HG02970 (cell line): ENCODE results near the gene HECA.
"Not testable (repeated sequence)": the region's sequence is repeated elsewhere in the genome, so short reads cannot be mapped to it uniquely, and the experiment has no call there.

ENCODE experiments used
- ATAC-seq: cut with Tn5 transposase; IDR thresholded peaks from one replicate; pipeline ENCODE4 v1.9.1; 2021; ENCODE audit warnings: mild to moderate bottlenecking, moderate library complexity, moderate number of reproducible peaks; ENCODE audit not compliant: unreplicated experiment, low FRiP score

The HECA gene, protein sequence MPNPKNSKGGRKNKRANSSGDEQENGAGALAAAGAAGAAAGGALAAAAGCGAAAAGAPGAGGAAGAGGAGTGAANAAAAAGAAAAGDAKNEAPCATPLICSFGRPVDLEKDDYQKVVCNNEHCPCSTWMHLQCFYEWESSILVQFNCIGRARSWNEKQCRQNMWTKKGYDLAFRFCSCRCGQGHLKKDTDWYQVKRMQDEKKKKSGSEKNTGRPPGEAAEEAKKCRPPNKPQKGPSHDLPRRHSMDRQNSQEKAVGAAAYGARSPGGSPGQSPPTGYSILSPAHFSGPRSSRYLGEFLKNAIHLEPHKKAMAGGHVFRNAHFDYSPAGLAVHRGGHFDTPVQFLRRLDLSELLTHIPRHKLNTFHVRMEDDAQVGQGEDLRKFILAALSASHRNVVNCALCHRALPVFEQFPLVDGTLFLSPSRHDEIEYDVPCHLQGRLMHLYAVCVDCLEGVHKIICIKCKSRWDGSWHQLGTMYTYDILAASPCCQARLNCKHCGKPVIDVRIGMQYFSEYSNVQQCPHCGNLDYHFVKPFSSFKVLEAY

GRCh38 chr6:139134817-139135577 is at the start of gene HECA:
Gene HECA, plus strand, starts transcription at chr6:139135080. Its CDS starts 317 bp downstream, at chr6:139135397.
- peak; percentile 87 for ATAC-seq

- ATAC-seq: no peak
Observed at GRCh38 chr6:139091826-139092225, 43.1 kb upstream of the HECA start.

GRCh38 chr6:139099984-139100383 is 34.9 kb upstream of the HECA start:
- ATAC-seq: no peak

GRCh38 chr6:139107051-139107450 is 27.8 kb upstream of the HECA start:
- no peak for ATAC-seq

DNA sequence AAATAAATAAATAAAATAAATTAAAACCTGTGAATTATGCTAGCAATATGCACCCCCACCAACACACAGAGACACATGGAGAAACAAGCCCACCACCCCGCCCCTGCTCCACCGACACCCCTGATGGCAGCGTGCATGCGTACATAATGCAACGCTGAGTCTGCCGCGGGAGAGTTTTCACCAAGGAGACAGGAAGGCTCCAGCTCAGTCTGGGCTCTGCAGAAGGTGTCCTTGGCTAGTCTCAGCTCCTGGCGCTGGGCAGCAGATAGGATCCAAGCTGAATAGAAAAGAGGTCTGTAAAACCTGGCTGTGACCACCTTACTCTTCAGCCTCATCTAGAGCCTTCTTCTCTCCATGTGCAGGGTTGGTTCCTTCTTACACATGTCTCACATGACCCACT is 26.5 kb upstream of the HECA start:
- no peak for ATAC-seq

DNA sequence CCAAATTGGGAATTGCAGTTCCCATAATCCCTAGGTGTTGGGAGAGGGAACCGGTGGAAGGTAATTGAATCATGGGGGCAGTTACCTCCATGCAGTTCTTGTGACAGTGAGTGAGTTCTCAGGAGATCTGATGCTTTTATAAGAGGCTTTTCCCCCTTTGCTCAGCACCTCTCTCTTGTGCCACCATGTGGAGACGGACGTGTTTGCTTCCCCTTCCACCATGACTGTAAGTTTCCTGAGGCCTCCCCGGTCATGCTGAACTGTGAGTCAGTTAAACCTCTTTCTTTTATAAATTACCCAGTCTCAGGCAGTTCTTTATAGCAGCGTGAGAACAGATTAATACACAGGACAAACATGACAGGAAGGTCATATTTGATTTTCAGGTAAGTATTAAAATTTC is 25.3 kb upstream of the HECA start:
- ATAC-seq: no peak

DNA sequence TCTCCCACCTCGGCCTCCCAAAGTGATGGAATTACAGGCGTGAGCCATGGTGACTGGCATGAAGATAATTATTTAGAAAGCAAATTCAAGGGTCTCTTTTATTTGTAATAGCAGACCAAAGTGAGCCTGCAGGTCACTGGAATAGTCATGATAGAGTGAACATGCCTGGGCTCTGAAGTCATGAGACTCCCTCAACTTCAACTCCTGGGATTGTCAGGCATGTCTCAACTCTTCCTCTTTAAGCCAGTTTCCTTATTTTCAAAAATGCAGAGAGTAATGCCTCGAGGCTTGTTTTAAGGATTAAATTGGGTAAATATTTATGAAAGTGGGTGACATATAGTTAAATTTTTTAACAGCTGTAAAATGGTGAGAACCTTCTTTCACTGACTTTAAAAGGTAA is 22.7 kb upstream of the HECA start:
- ATAC-seq: no peak

DNA sequence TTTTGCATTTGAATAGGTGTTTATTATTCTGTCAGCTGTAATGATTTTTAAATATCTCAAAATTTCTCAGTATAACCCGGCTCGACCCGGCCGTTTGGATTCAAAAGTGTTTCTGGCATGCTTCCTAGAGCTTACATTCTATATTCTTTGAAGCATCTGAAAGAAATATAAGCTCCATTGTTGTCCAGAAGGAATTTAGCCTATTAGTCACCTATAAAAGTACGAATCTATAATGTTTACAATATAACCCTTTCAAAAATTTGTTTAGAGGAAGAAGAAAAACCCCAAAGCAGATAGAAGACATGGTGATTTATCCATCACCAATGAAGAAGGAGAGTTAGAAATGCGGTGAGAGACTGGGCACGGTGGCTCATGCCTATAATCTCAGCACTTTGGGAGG is 22.3 kb upstream of the HECA start:
- ATAC-seq: no peak

GRCh38 chr6:139114746-139115145 is 20.1 kb upstream of the HECA start:
- ATAC-seq: no peak

DNA sequence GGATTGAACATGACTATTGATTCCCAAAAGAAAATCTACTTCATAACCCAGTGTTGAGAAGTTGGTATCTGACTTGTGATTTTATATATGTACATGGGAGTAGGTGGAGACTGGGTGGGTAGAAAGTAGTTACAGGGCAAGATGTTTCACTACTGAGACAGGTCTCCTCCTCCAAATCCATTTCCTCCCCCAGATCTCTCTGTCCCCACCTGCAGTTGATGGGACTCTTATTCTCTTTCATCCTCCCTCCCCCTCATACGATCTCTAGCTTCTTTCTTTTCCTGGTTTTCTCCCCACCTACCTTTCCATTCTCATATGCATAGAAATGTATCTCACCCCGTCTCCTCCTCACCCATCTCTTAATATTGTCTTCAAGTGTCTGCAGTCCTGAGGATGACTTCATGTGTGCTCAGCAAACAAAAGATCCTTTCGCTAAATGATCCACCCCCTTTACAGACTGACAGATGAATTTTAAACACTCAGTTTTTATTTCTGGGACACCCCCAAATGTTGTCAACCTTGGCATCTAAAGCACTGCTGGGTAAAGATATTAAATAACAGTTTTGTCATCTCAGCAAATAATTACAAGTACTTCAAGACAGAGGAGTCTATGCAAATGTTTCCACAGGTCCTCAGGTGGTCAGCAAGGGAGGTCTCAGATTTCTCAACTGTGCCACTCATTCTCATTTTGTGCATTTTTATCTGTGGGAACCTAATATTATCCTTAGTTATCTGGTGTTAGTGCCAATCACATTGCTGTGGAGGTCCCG is 18.7 kb upstream of the HECA start:
- no peak for ATAC-seq

GRCh38 chr6:139117734-139118133 is 17.1 kb upstream of the HECA start:
- ATAC-seq: no peak

- no peak for ATAC-seq
Observed at GRCh38 chr6:139119552-139119951, 15.3 kb upstream of the HECA start.

DNA sequence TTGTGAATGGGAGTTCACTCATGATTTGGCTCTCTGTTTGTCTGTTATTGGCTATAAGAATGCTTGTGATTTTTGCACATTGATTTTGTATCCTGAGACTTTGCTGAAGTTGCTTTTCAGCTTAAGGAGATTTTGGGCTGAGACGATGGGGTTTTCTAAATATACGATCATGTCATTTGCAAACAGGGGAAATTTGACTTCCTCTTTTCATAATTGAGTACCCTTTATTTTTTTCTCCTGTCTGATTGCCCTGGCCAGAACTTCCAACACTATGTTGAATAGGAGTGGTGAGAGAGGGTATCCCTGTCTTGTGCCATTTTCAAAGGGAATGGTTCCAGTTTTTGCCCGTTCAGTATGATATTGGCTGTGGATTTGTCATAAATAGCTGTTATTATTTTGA is 12.1 kb upstream of the HECA start:
- not testable (repeated sequence) for ATAC-seq

DNA sequence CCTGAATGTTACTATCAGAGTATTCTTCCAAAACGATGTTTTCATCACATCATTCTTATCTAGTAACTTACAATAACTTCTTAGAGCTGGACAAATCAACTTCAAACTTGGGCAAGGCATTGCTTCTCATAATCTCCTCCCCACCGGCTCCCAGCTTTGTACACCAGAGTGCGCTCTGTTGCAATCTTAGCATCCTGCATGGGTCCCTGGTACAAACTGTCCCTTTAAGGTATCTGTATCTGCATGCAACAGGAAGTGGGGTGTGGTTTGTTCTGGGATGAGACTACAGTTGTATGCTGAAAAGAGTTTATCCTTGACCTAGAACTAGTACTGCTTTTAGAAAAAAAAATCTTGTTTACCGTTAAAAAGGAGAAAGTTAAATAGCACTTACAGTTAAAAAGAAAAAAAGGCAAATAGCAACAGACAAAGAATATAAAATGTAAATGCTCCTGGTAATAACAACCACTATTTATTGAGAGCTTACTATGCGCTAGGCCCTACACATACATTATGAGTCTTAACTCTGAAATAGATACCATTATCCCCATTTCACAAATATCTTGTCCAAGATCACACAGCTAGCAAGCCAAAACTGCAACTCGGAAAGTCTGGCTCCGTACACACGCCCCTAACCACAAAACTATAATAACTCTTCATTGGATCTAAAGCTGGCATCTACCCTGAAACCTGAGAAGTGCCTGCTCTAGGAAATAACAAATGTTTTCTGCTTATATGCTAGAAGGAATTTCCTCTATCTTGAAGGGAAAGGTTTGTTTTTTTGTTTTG is 9.8 kb upstream of the HECA start:
- ATAC-seq: peak; percentile 92

- no peak for ATAC-seq
Observed at GRCh38 chr6:139126255-139126654, 8.6 kb upstream of the HECA start.

DNA sequence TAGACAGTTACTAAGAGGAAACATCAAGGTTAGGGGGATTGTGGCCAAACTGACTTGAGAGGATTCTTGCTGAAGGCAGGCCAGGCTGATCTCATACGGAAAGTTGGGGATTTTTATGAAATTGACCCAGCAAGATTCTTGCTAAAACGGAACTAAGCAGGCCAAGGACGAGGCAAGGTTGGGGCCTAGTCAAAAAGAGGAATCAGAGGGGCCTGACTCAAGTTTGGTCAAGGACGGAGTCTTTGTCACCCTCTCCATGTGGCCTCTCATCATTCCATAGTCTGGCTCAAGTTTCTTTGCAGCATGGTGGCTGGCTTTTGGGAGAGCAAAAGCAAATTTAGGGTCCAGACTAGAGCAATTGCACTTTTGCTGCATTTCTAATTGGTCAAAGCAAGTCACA is 7.9 kb upstream of the HECA start:
- no peak for ATAC-seq

- no peak for ATAC-seq
Observed at GRCh38 chr6:139129284-139129683, 5.6 kb upstream of the HECA start.

- ATAC-seq: no peak
Observed at GRCh38 chr6:139131736-139132280, 3.1 kb upstream of the HECA start.

DNA sequence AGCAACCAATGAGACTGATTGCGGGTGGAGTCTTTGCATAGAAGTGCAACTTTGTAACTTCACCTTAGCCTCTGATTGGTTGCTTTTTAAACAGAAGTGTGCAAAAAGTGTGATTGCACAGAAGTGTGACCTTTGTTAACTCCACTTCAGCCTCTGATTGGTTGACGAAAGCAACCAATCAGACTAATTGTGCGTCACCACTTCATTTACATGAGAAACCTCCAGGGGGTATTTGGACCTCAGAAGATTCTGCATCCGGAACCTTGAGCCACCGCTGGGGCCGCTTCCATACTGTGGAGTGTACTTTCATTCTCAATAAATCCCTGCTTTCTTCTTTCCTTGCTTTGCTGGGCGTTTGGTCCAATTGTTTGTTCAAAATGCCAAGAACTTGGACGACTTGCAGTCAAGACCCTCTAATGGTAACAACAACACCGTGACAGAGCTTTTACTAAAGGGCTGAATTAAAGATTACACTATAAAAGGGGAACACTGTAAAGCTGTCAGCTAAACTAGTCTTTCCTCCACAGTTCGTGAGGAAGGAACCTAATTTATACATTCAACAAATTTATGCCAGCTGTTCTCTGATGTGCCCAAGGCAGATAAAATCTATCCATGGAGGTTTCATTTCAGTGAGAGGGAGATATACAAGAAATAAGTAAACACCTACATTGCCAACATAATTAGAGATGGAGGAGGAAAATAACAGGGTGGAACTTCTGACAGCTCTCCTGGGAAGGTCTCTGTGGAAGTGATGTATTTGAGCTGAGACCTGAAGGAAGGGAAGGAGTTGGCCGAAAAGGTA is 1.4 kb upstream of the HECA start:
- no peak for ATAC-seq
